H1 (cell line): ENCODE results near the gene NCOA6. TPM values are rescaled to one million over a fixed set of nuclear protein-coding genes. Genes with fewer than 3 reads are reported as not detected.

ENCODE experiments used
- CTCF ChIA-PET: fragments of 300-600 bp; sonication (Branson Sonifier 250); formaldehyde crosslinking; loops from one replicate; lab custom pipeline; 2021; ENCODE audit not compliant: partially characterized antibody; lab: Charles Lee
- POLR2A ChIA-PET: fragments of 300-600 bp; sonication (Branson Sonifier 250); formaldehyde crosslinking; loops from one replicate; lab custom pipeline; 2021; ENCODE audit warnings: inconsistent platforms; ENCODE audit not compliant: partially characterized antibody; lab: Charles Lee
- DNase-seq, 2 experiments: peaks; one replicate each; pipeline versions ENCODE4 v3.0.0 to v3.0.0-alpha.2; 2010 to 2022; ENCODE audit warnings: low spot score in 2 of 2, low read depth in 1 of 2, mixed read lengths in 1 of 2
- FAIRE-seq: peaks from 2 replicates; lab custom pipeline; 2011; peaks lifted over from hg19 to GRCh38; lab: Jason Lieb, UNC
- H2AFZ ChIP-seq: 2 replicates; pipeline ENCODE4 v1.8.1; 2012; ENCODE audit warnings: low read length, inconsistent platforms
- H2AK5ac ChIP-seq: 2 replicates; pipeline ENCODE4 v1.6.1; 2013; ENCODE audit warnings: low read depth, low read length
- H2BK120ac ChIP-seq: replicated peaks from 2 replicates; pipeline ENCODE3; 2013; ENCODE audit warnings: low read depth, low read length, inconsistent platforms
- H2BK12ac ChIP-seq: 2 replicates; pipeline ENCODE4 v1.6.1; 2013; ENCODE audit warnings: low read depth, low read length
- H2BK15ac ChIP-seq: 2 replicates; pipeline ENCODE4 v1.6.1; 2013; ENCODE audit warnings: low read length
- H2BK20ac ChIP-seq: 2 replicates; pipeline ENCODE4 v1.6.1; 2013; ENCODE audit warnings: low read length
- H2BK5ac ChIP-seq: 2 replicates; pipeline ENCODE4 v1.6.1; 2013; ENCODE audit warnings: low read depth, low read length
- H3K14ac ChIP-seq: 2 replicates; pipeline ENCODE4 v1.6.1; 2013; ENCODE audit warnings: inconsistent platforms; ENCODE audit not compliant: insufficient read length
- H3K18ac ChIP-seq: 2 replicates; pipeline ENCODE4 v1.6.1; 2013; ENCODE audit warnings: low read length; ENCODE audit errors: extremely low read depth
- H3K23ac ChIP-seq: 2 replicates; pipeline ENCODE4 v1.6.1; 2013; ENCODE audit warnings: inconsistent platforms; ENCODE audit not compliant: insufficient read length
- H3K23me2 ChIP-seq: 2 replicates; pipeline ENCODE4 v1.6.1; 2013; ENCODE audit warnings: low read depth, low read length
- H3K27ac ChIP-seq: 2 replicates; pipeline ENCODE4 v1.6.1; 2011; ENCODE audit warnings: low read depth, low read length, inconsistent platforms
- H3K27me3 ChIP-seq, 4 experiments: replicated peaks in 1 of 4; 1 replicate in 1 of 4; 2 replicates in 3 of 4; pipeline versions ENCODE4 v1.6.1 to v1.8.1; 2011 to 2013; ENCODE audit warnings: low read length in 3 of 4, mild to moderate bottlenecking in 3 of 4, inconsistent platforms in 2 of 4, mixed read lengths in 2 of 4, moderate library complexity in 1 of 4; ENCODE audit not compliant: control insufficient read depth in 3 of 4, insufficient read depth in 3 of 4; ENCODE audit errors: extremely low read depth in 1 of 4
- H3K36me3 ChIP-seq, 4 experiments: 2 replicates each; pipeline versions ENCODE4 v1.6.1 to v1.8.1; 2011 to 2013; ENCODE audit warnings: mild to moderate bottlenecking in 4 of 4, low read length in 3 of 4, moderate library complexity in 2 of 4, control low read depth in 1 of 4, inconsistent platforms in 1 of 4; ENCODE audit not compliant: insufficient read depth in 4 of 4, control insufficient read depth in 2 of 4
- H3K4ac ChIP-seq: replicated peaks from 2 replicates; pipeline ENCODE3; 2013; ENCODE audit warnings: low read length, low read depth, mixed read lengths, inconsistent platforms; ENCODE audit not compliant: insufficient read length
- H3K4me1 ChIP-seq, 4 experiments: replicated peaks in 1 of 4; 1 replicate in 1 of 4; 2 replicates in 3 of 4; pipeline versions ENCODE4 v1.6.1 to v1.8.1; 2011 to 2013; ENCODE audit warnings: low read length in 3 of 4, inconsistent platforms in 2 of 4, mixed read lengths in 1 of 4; ENCODE audit not compliant: insufficient read depth in 4 of 4, control insufficient read depth in 3 of 4
- H3K4me2 ChIP-seq, 2 experiments: 2 replicates each; pipeline versions ENCODE4 v1.6.1 to v1.8.1; 2011 to 2013; ENCODE audit warnings: low read depth in 2 of 2, low read length in 2 of 2, control low read depth in 1 of 2, inconsistent platforms in 1 of 2, mild to moderate bottlenecking in 1 of 2; ENCODE audit not compliant: insufficient read depth in 1 of 2
- H3K4me3 ChIP-seq, 4 experiments: fragments of 200-600, 300-600 bp in 1 of 4; sonication (generic), shearing (Covaris generic), sonication (Bioruptor Twin) in 1 of 4; 2 replicates each; pipeline versions ENCODE4 v1.5.1 to v1.8.1; 2011 to 2016; ENCODE audit warnings: low read length in 4 of 4, low read depth in 3 of 4, control low read depth in 2 of 4, inconsistent platforms in 2 of 4, mild to moderate bottlenecking in 2 of 4, mixed read lengths in 1 of 4, moderate library complexity in 1 of 4; ENCODE audit not compliant: insufficient read depth in 2 of 4; ENCODE audit errors: extremely low read depth in 1 of 4
- H3K56ac ChIP-seq: replicated peaks from 2 replicates; pipeline ENCODE3; 2013; ENCODE audit warnings: low read depth, mild to moderate bottlenecking, mixed read lengths, low read length, inconsistent platforms; ENCODE audit not compliant: insufficient read length
- H3K79me1 ChIP-seq: 2 replicates; pipeline ENCODE4 v1.6.1; 2013; ENCODE audit warnings: low read depth, low read length, control low read depth
- H3K79me2 ChIP-seq, 2 experiments: 2 replicates each; pipeline versions ENCODE4 v1.6.1 to v1.8.1; 2012 to 2013; ENCODE audit warnings: low read length in 2 of 2, mild to moderate bottlenecking in 2 of 2, inconsistent platforms in 1 of 2; ENCODE audit not compliant: insufficient read depth in 2 of 2, control insufficient read depth in 1 of 2
- H3K9ac ChIP-seq, 4 experiments: replicated peaks in 1 of 4; 1 replicate in 1 of 4; 2 replicates in 3 of 4; pipeline versions ENCODE4 v1.6.1 to v1.8.1; 2011 to 2013; ENCODE audit warnings: low read depth in 3 of 4, low read length in 3 of 4, control low read depth in 2 of 4, mild to moderate bottlenecking in 2 of 4, moderate library complexity in 2 of 4, inconsistent platforms in 1 of 4; ENCODE audit errors: extremely low read depth in 1 of 4
- H3K9me3 ChIP-seq, 2 experiments: 2 replicates each; pipeline versions ENCODE4 v1.6.1 to v1.8.1; 2012 to 2013; ENCODE audit warnings: mild to moderate bottlenecking in 2 of 2, moderate library complexity in 2 of 2, control low read depth in 1 of 2, inconsistent platforms in 1 of 2, low read depth in 1 of 2, low read length in 1 of 2, mixed read lengths in 1 of 2; ENCODE audit not compliant: insufficient read depth in 2 of 2
- H4K20me1 ChIP-seq, 2 experiments: replicated peaks in 1 of 2; 2 replicates each; pipeline versions ENCODE3 to v1.8.1; 2011 to 2013; ENCODE audit warnings: inconsistent platforms in 2 of 2, low read length in 2 of 2, mild to moderate bottlenecking in 1 of 2; ENCODE audit not compliant: insufficient read depth in 2 of 2, control insufficient read depth in 1 of 2
- H4K5ac ChIP-seq: 2 replicates; pipeline ENCODE4 v1.6.1; 2013; ENCODE audit warnings: low read length, low read depth, mixed read lengths, inconsistent platforms; ENCODE audit not compliant: insufficient read length
- H4K8ac ChIP-seq: 2 replicates; pipeline ENCODE4 v1.8.0; 2013; ENCODE audit warnings: mild to moderate bottlenecking, moderate library complexity, low read length, inconsistent platforms; ENCODE audit not compliant: insufficient read depth; ENCODE audit errors: extremely low read depth
- H4K91ac ChIP-seq: replicated peaks from 2 replicates; pipeline ENCODE3; 2013; ENCODE audit warnings: low read length, mixed read lengths, inconsistent platforms; ENCODE audit not compliant: insufficient read length
- CEBPB ChIP-seq: IDR thresholded peaks from 2 replicates; pipeline ENCODE4 v1.6.1; 2012; ENCODE audit warnings: low read depth, low read length
- EGR1 ChIP-seq: IDR thresholded peaks from 2 replicates; pipeline ENCODE4 v1.6.1; 2011; ENCODE audit warnings: low read depth, low read length, borderline replicate concordance
- HDAC2 ChIP-seq, 2 experiments: fragments of 300-600 bp in 1 of 2; sonication (generic) in 1 of 2; IDR thresholded peaks; 2 replicates each; pipeline ENCODE4 v1.6.1; 2011 to 2012; ENCODE audit warnings: low read depth in 2 of 2, low read length in 2 of 2, mild to moderate bottlenecking in 2 of 2, moderate library complexity in 2 of 2, borderline replicate concordance in 1 of 2, inconsistent platforms in 1 of 2
- SAP30 ChIP-seq: fragments of 300-600 bp; sonication (generic); IDR thresholded peaks from 2 replicates; pipeline ENCODE4 v1.7.1; 2012; ENCODE audit warnings: low read length, moderate library complexity, mild to moderate bottlenecking, inconsistent platforms; ENCODE audit not compliant: insufficient read depth, insufficient replicate concordance
- SUZ12 ChIP-seq: fragments of 200-600 bp; sonication (generic); IDR thresholded peaks from 2 replicates; pipeline ENCODE4 v1.6.1; 2012; ENCODE audit warnings: mild to moderate bottlenecking, inconsistent platforms, low read length, moderate library complexity, mixed read lengths
- WGBS, 2 experiments: shearing (Covaris generic) in 1 of 2; methylation state at CpG; one replicate each; pipeline versions ENCODE4 v1.1.6 to v1.1.7; 2013 to 2015; ENCODE audit warnings: low lambda C conversion rate in 2 of 2, mixed read lengths in 2 of 2, inconsistent platforms in 1 of 2, low coverage in 1 of 2, missing lambda C conversion rate in 1 of 2; ENCODE audit not compliant: insufficient replicate concordance in 2 of 2, insufficient coverage in 1 of 2, insufficient read length in 1 of 2; ENCODE audit errors: extremely low coverage in 1 of 2, missing lambda C conversion rate in 1 of 2; 5-methylcytosine and 5-hydroxymethylcytosine counted together
- polyA plus RNA-seq, 7 experiments: library from polyadenylated mRNA; depleted of rRNA in 3 of 7; stranded (reverse) in 5 of 7; unstranded in 2 of 7; fragments of >200 nt in 5 of 7; fragments of 200-250 nt in 2 of 7; gene quantifications; 1 replicate in 5 of 7; 2 replicates in 1 of 7; 4 replicates in 1 of 7; pipeline versions ENCODE4 v1.2.1 to v1.2.3, GENCODE V29; 2011 to 2013; ENCODE audit warnings: missing spikeins in 2 of 7, mixed read lengths in 2 of 7
- total RNA-seq: library from RNA; stranded (reverse); fragmentation: NEBNext Ultra II Directional; extraction: Animal tissue kit (Norgen Biotek cat#: 25700); gene quantifications from 2 replicates; pipeline ENCODE4 v1.2.1, GENCODE V29; 2021

The NCOA6 gene
- total and polyA plus RNA-seq, 2 of the 8 experiments (the other 6 are each of a cell fraction or from before 2014, with no cell fraction given), result 9.0 to 9.5 TPM

GRCh38 chr20:34713194-34713943 is 112.1 kb downstream of the NCOA6 start:
- no peak for FAIRE-seq
- H2BK120ac ChIP-seq, result no peak overlapping the region
- TF ChIP-seq HDAC2 (IDR thresholded peaks at IDR 0.05; ENCODE audit: borderline replicate concordance in 1 of 2, low read depth in 2 of 2, low read length in 2 of 2) (no peak), EGR1 (no peak), SUZ12 (no peak), CEBPB (no peak), SAP30 (no peak)

More at GRCh38 chr20:34713194-34713943, 112.1 kb downstream of the NCOA6 start:
- no peak overlapping the region for H3K9ac ChIP-seq
- WGBS, 2 experiments, result 82% methylated on average over 1 of the region's 1 CpG; no CpG with 5 or more reads in 1 of the 2 experiments
- no peak overlapping the region for H3K14ac ChIP-seq
- H4K91ac ChIP-seq, result no peak overlapping the region
- POLR2A ChIA-PET, result interaction anchor here (0.6 kb wide), 1 partner anchor 164 kb away, joined by 4 read pairs; no protein-coding TSS in a partner anchor
- H2BK5ac ChIP-seq, result no peak overlapping the region
- no peak overlapping the region for H3K4me3 ChIP-seq
- no peak overlapping the region for H3K18ac ChIP-seq
- H3K56ac ChIP-seq, result no peak overlapping the region
- H2AFZ ChIP-seq, result no peak overlapping the region
- no peaks in the 10 kb centered on the region for H3K79me2 ChIP-seq
- peaks cover 0 to 8% of the 10 kb centered on the region in 2 experiments for H4K20me1 ChIP-seq
- H3K9me3 ChIP-seq, result no peaks in the 10 kb centered on the region
- H2BK15ac ChIP-seq, result no peak overlapping the region
- H3K36me3 ChIP-seq, result no peaks in the 10 kb centered on the region
- H3K79me1 ChIP-seq, result no peaks in the 10 kb centered on the region
- no peak overlapping the region for H3K27ac ChIP-seq
- peaks cover 12% of the 10 kb centered on the region; the same call in 1 of the 2 replicates for H3K23me2 ChIP-seq
- no peak overlapping the region for H2BK20ac ChIP-seq
- no peak overlapping the region for H3K23ac ChIP-seq
- H4K8ac ChIP-seq, result no peak overlapping the region
- no peak overlapping the region for H2AK5ac ChIP-seq
- CTCF ChIA-PET, result interaction anchor here (0.8 to 1.9 kb wide), 4 partner anchors 11 to 56 kb away, joined by 3 to 8 read pairs (median 4); no protein-coding TSS in a partner anchor
- no peak overlapping the region for H3K4ac ChIP-seq
- H3K4me1 ChIP-seq, result peaks cover 0 to 4% (median 1%) of the 10 kb centered on the region in 4 experiments; a peak in 3 of 7 replicates
- DNase-seq, result no peak
- H3K27me3 ChIP-seq, result peaks cover 9 to 28% (median 21%) of the 10 kb centered on the region in 4 experiments
- H4K5ac ChIP-seq, result no peak overlapping the region
- H3K4me2 ChIP-seq, result no peak overlapping the region
- no peak overlapping the region for H2BK12ac ChIP-seq
